DND-41 (cell line): ENCODE results near the gene XRN2.

ENCODE experiments used
- EZH2 ChIP-seq: IDR thresholded peaks from 3 replicates; pipeline ENCODE4 v1.6.1; 2012; ENCODE audit warnings: borderline replicate concordance, low read depth, mild to moderate bottlenecking, moderate library complexity, low read length, inconsistent platforms; ENCODE audit not compliant: severe bottlenecking
- TF ChIP-seq, protein P1 (sequence below): IDR thresholded peaks from 2 replicates; pipeline ENCODE4 v1.5.1; 2012; ENCODE audit warnings: borderline replicate concordance, low read length, moderate library complexity, mild to moderate bottlenecking; ENCODE audit not compliant: poor library complexity, severe bottlenecking; ENCODE audit errors: extremely low read depth

DNA sequence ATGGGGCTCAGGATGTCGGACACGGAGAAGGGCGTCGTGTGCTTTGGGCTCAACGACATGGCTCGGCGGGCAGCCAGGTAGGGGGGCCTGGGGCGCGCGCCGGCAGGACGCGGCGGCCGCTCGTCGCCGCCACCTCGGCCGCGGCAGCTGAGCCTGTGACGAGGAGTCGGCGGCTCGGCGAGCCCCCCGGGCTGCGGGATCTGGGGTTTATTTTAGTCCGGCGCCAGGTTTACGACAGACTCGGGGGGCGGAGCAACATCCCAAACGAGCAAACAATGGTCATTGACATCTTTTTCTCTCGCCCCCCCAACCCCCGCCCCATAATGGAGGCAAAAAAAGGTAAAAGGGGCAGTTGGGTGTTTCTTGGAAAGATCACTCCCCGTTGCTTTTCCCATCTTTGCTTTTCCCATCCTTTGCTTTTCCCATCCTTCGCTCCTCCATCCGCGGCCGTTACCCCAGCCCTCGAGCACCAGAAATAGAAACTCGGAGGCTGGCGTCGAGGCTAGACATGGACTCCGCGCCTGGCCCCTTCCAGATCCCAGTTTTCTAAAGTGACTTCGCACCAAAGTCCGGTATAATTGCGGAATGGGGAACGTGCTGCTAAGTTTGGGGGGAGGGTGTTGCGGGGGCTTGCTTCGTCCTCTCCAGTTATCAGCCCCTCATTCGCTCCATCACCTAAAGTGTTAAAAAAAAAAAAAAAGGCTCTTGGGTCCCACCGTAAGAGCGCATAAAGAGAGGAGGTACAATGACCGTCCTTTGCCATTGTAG, 94.4 kb downstream of the XRN2 start, which contains the start of gene NKX2-4:
- TF ChIP-seq, protein P1, sequence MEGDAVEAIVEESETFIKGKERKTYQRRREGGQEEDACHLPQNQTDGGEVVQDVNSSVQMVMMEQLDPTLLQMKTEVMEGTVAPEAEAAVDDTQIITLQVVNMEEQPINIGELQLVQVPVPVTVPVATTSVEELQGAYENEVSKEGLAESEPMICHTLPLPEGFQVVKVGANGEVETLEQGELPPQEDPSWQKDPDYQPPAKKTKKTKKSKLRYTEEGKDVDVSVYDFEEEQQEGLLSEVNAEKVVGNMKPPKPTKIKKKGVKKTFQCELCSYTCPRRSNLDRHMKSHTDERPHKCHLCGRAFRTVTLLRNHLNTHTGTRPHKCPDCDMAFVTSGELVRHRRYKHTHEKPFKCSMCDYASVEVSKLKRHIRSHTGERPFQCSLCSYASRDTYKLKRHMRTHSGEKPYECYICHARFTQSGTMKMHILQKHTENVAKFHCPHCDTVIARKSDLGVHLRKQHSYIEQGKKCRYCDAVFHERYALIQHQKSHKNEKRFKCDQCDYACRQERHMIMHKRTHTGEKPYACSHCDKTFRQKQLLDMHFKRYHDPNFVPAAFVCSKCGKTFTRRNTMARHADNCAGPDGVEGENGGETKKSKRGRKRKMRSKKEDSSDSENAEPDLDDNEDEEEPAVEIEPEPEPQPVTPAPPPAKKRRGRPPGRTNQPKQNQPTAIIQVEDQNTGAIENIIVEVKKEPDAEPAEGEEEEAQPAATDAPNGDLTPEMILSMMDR: no peak
- no peak for TF ChIP-seq EZH2
